ENCODE data around the gene CFAP46. TPM values are rescaled to one million over a fixed set of nuclear protein-coding genes. Genes with fewer than 3 reads are reported as not detected.

The CFAP46 gene
- total and polyA plus RNA-seq, 2 of the 8 experiments (the other 6 are each of a cell fraction or from before 2014, with no cell fraction given) = 2.6 to 4.8 TPM

DNA sequence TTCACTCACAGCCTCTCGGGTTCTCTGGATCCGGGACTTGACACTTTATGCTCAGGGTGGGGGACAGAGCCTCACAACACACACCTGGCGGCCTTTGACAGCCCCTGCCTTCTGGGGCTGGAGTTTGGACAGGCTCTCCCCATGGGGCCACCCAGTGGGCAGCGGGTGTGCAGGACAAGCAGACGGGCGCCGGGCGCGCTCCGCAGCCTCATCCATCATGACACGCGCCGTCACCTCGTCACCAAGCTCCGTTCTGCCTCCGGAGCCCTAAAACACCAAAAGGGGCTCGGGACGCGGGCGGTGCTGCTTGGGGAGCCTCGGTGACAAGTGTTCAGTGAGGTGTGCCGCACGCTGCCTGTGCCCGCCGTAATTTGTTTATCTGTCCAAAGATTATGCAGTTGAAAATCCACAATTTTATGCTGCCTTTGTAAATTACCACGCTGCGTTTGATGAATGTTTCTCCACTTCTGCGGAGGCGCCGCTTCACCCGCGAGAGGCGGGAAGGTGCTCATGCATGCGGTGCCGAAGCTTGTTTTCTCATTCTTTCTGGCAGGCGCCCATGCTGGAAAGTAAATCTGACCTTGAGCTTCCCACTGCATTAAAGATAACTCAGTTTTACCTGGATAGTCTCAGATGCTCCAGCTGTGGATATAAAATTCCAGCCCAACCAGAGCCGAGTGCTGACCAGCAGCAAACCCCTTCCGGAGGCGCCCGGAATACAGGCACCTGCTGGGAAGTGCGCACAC, 162.6 kb downstream of the CFAP46 start (continued):
- TF ChIP-seq KDM5A (IDR thresholded peaks at IDR 0.05; ENCODE audit: low read length) (no peak), ZNF274 (IDR thresholded peaks at IDR 0.05; ENCODE audit: borderline replicate concordance, extremely low read depth, low read length) (no peak), SUZ12 (IDR thresholded peaks at IDR 0.05; ENCODE audit: low read length) (no peak)
